GM12878 (cell line): Measurements from ENCODE around the gene NEO1. TPM values are rescaled to one million over a fixed set of nuclear protein-coding genes. Genes with fewer than 3 reads are reported as not detected.

Source experiments
- ATAC-seq: fragments of 200-7000 bp; cut with Tn5 transposase; 3 replicates; pipeline ENCODE4 v1.9.1; 2020; ENCODE audit warnings: mild to moderate bottlenecking, moderate library complexity
- BruUV-seq: library from RNA; stranded (reverse); fragments of 400-500 nt; replicated peaks from 2 replicates; lab custom pipeline; 2021; lab: Mats Ljungman, UMichigan
- CTCF ChIA-PET: fragments of 300-600 bp; sonication (Branson Sonifier 250); formaldehyde crosslinking; extraction: SDS; loops from one replicate; lab custom pipeline; 2021; ENCODE audit warnings: inconsistent platforms; lab: Yijun Ruan, JAX
- POLR2A ChIA-PET: fragments of 350-600 bp; formaldehyde crosslinking; extraction: SDS; loops from one replicate; lab custom pipeline; 2021; ENCODE audit warnings: inconsistent platforms; lab: Charles Lee
- RAD21 ChIA-PET: fragments of 300-600 bp; sonication (Branson Sonifier 250); formaldehyde crosslinking; loops from one replicate; lab custom pipeline; 2023; ENCODE audit warnings: antibody characterized with exemption; ENCODE audit not compliant: unreplicated experiment; lab: Charles Lee
- SMC1A ChIA-PET: fragments of 300-600 bp; sonication (Branson Sonifier 250); formaldehyde crosslinking; loops from one replicate; lab custom pipeline; 2023; ENCODE audit not compliant: unreplicated experiment, uncharacterized antibody; lab: Charles Lee
- DNase-seq: peaks from one replicate; pipeline ENCODE4 v3.0.0-alpha.2; 2011; ENCODE audit warnings: low read depth, low spot score
- FAIRE-seq: peaks from 3 replicates; lab custom pipeline; 2011; peaks lifted over from hg19 to GRCh38; lab: Jason Lieb, UNC
- H2AFZ ChIP-seq: 2 replicates; pipeline ENCODE4 v1.6.0; 2011; ENCODE audit warnings: low read depth, low read length, control low read depth; ENCODE audit not compliant: control insufficient read depth
- H3K27ac ChIP-seq: 2 replicates; pipeline ENCODE4 v1.5.1; 2011; ENCODE audit warnings: control low read depth; ENCODE audit not compliant: control insufficient read depth, insufficient read depth
- H3K27me3 ChIP-seq, 2 experiments: replicated peaks in 1 of 2; 2 replicates each; pipeline versions ENCODE4 v1.6.0 to v1.6.1; 2011; ENCODE audit warnings: low read length in 1 of 2; ENCODE audit not compliant: control insufficient read depth in 2 of 2, insufficient read depth in 2 of 2
- H3K36me3 ChIP-seq, 2 experiments: 2 replicates each; pipeline ENCODE4 v1.5.1; 2011; ENCODE audit warnings: low read length in 1 of 2; ENCODE audit not compliant: control insufficient read depth in 2 of 2, insufficient read depth in 2 of 2
- H3K4me1 ChIP-seq: 2 replicates; pipeline ENCODE4 v1.6.1; 2011; ENCODE audit warnings: mild to moderate bottlenecking, low read length, moderate library complexity, mixed read lengths; ENCODE audit not compliant: control insufficient read depth, insufficient read depth
- H3K4me2 ChIP-seq: 2 replicates; pipeline ENCODE4 v1.6.0; 2011; ENCODE audit warnings: control low read depth; ENCODE audit not compliant: control insufficient read depth, insufficient read depth
- H3K4me3 ChIP-seq: fragments of 200-600 bp; sonication (generic); 2 replicates; pipeline ENCODE4 v1.5.1; 2016
- H3K79me2 ChIP-seq: 2 replicates; pipeline ENCODE4 v1.6.0; 2011; ENCODE audit warnings: low read length; ENCODE audit not compliant: control insufficient read depth, insufficient read depth
- H3K9ac ChIP-seq: 2 replicates; pipeline ENCODE4 v1.8.0; 2011; ENCODE audit warnings: low read length, control low read depth, mixed read lengths; ENCODE audit not compliant: control insufficient read depth, insufficient read depth
- H3K9me3 ChIP-seq: replicated peaks from 3 replicates; pipeline ENCODE4 v1.5.1; 2011; ENCODE audit warnings: mild to moderate bottlenecking, low read length; ENCODE audit not compliant: control insufficient read depth, insufficient read depth
- H4K20me1 ChIP-seq: 2 replicates; pipeline ENCODE4 v1.6.0; 2011; ENCODE audit not compliant: control insufficient read depth, insufficient read depth
- BHLHE40 ChIP-seq, 2 experiments: fragments of 450-650 bp in 1 of 2; IDR thresholded peaks; 2 replicates each; pipeline ENCODE4 v1.6.1; 2011 to 2017; ENCODE audit warnings: low read depth in 2 of 2, borderline replicate concordance in 1 of 2, improper control_type of control experiment in 1 of 2, low read length in 1 of 2, mild to moderate bottlenecking in 1 of 2
- CBX3 ChIP-seq: fragments of 200-600 bp; sonication (generic); IDR thresholded peaks from 2 replicates; pipeline ENCODE4 v1.6.1; 2016; ENCODE audit warnings: low read depth, borderline replicate concordance
- CBX5 ChIP-seq: sonication (generic); IDR thresholded peaks from 2 replicates; pipeline ENCODE4 v1.6.1; 2016; ENCODE audit warnings: low read depth, moderate library complexity, mild to moderate bottlenecking, inconsistent platforms
- CHD2 ChIP-seq: IDR thresholded peaks from 2 replicates; pipeline ENCODE4 v1.6.1; 2011; ENCODE audit warnings: low read depth, low read length, improper control_type of control experiment, borderline replicate concordance
- CHD4 ChIP-seq: fragments of 200-600 bp; sonication (generic); IDR thresholded peaks from 2 replicates; pipeline ENCODE4 v1.6.1; 2016; ENCODE audit warnings: mild to moderate bottlenecking
- DPF2 ChIP-seq: fragments of 450-650 bp; IDR thresholded peaks from 2 replicates; pipeline ENCODE4 v1.6.1; 2017; ENCODE audit warnings: mild to moderate bottlenecking
- HSF1 ChIP-seq: fragments of 150-350 bp; IDR thresholded peaks from 2 replicates; pipeline ENCODE4 v1.6.1; 2014; ENCODE audit warnings: mild to moderate bottlenecking, low read depth, low read length
- MAX ChIP-seq: IDR thresholded peaks from 2 replicates; pipeline ENCODE4 v1.6.1; 2012; ENCODE audit warnings: low read depth, low read length, improper control_type of control experiment
- NRF1 ChIP-seq: conservative IDR thresholded peaks from 2 replicates; pipeline ENCODE4 v1.6.1; 2011; ENCODE audit warnings: mild to moderate bottlenecking, low read depth, low read length, improper control_type of control experiment
- POLR2A ChIP-seq: IDR thresholded peaks from 2 replicates; pipeline ENCODE4 v1.6.1; 2011; ENCODE audit warnings: low read depth, mild to moderate bottlenecking, low read length
- RAD21 ChIP-seq: IDR thresholded peaks from 2 replicates; pipeline ENCODE4 v1.6.1; 2011; ENCODE audit warnings: mild to moderate bottlenecking, low read depth, low read length, moderate library complexity; ENCODE audit not compliant: insufficient read depth
- RBBP5 ChIP-seq: fragments of 200-600 bp; sonication (generic); conservative IDR thresholded peaks from 2 replicates; pipeline ENCODE4 v1.6.1; 2016
- RUNX3 ChIP-seq: IDR thresholded peaks from 2 replicates; pipeline ENCODE4 v1.6.1; 2012; ENCODE audit warnings: low read length, inconsistent platforms
- SRF ChIP-seq, 2 experiments: IDR thresholded peaks; 2 replicates each; pipeline ENCODE4 v1.6.1; 2011; ENCODE audit warnings: low read depth in 2 of 2, low read length in 2 of 2, mild to moderate bottlenecking in 1 of 2, moderate library complexity in 1 of 2
- TCF7 ChIP-seq: IDR thresholded peaks from 2 replicates; pipeline ENCODE4 v1.6.1; 2014; ENCODE audit warnings: antibody characterized with exemption, borderline replicate concordance
- ZSCAN29 ChIP-seq: fragments of 450-650 bp; IDR thresholded peaks from 2 replicates; pipeline ENCODE4 v1.6.1; 2017; ENCODE audit warnings: mild to moderate bottlenecking, moderate library complexity
- WGBS: methylation state at CpG from one replicate; pipeline ENCODE4 v1.1.6; 2016; ENCODE audit warnings: low lambda C conversion rate; ENCODE audit not compliant: insufficient replicate concordance, insufficient coverage; ENCODE audit errors: missing lambda C conversion rate; 5-methylcytosine and 5-hydroxymethylcytosine counted together
- in situ Hi-C: fragments of 300-500 bp; cut with MboI; formaldehyde crosslinking; loops from 9 replicates; pipeline ENCODE4 v1.14.3; 2018; ENCODE audit warnings: mixed read lengths
- intact Hi-C: fragments of 100-400 bp; cut with micrococcal nuclease; formaldehyde crosslinking; loops from one replicate; pipeline ENCODE4 v1.14.2; 2022; ENCODE audit not compliant: unreplicated experiment
- polyA plus RNA-seq, 11 experiments: library from polyadenylated mRNA; depleted of rRNA in 4 of 11; unstranded in 6 of 11; stranded (reverse) in 5 of 11; fragments of >200 nt; fragmentation: Nextera tagmentation in 4 of 11; fragmentation: Illumina TruSeq in 1 of 11; extraction: Ambion mirVana in 4 of 11; extraction: Trizol in 1 of 11; gene quantifications; 1 replicate in 1 of 11; 2 replicates in 10 of 11; pipeline versions ENCODE4 v1.2.1 to v1.2.3, GENCODE V29; 2011 to 2016; ENCODE audit warnings: inconsistent platforms in 2 of 11, missing spikeins in 2 of 11, low read depth in 1 of 11
- total RNA-seq, 4 experiments: library from RNA; depleted of rRNA in 3 of 4; stranded (reverse); fragments of >200 nt in 3 of 4; fragmentation: Illumina TruSeq in 1 of 4; extraction: Trizol in 1 of 4; gene quantifications; 2 replicates each; pipeline versions ENCODE4 v1.2.1 to v1.2.3, GENCODE V29; 2013 to 2021

The NEO1 gene
- total and polyA plus RNA-seq, 10 of the 15 experiments (the other 5 are each of a cell fraction or from before 2014, with no cell fraction given) = 0.03 to 2.0 (median 0.32) TPM

GRCh38 chr15:73174171-73174570, 121.9 kb downstream of the NEO1 start:
- RAD21 ChIA-PET = no interaction called here
- Histone ChIP-seq H3K9me3 (no peaks in the 10 kb centered on the region), H3K79me2 (no peaks in the 10 kb centered on the region), H3K27me3 (no peaks in the 10 kb centered on the region), H3K36me3 (no peaks in the 10 kb centered on the region), H3K4me3 (no peak overlapping the region), H3K4me1 (no peaks in the 10 kb centered on the region), H3K4me2 (no peak overlapping the region), H3K9ac (no peak overlapping the region), H3K27ac (no peak overlapping the region), H2AFZ (no peak overlapping the region), H4K20me1 (no peaks in the 10 kb centered on the region)
- no TSS peak for BruUV-seq
- WGBS = 63% methylated on average over 1 of the region's 1 CpG
- TF ChIP-seq SRF (IDR thresholded peaks at IDR 0.05; ENCODE audit: low read depth in 2 of 2, low read length in 2 of 2) = no peak
- TF ChIP-seq CHD4 = no peak
- TF ChIP-seq CHD2 = no peak
- no peak for TF ChIP-seq DPF2
- TF ChIP-seq POLR2A = no peak
- TF ChIP-seq RUNX3 = no peak
- no peak for TF ChIP-seq MAX
- no peak for TF ChIP-seq ZSCAN29
- TF ChIP-seq RBBP5 = no peak
- no peak for TF ChIP-seq NRF1
- no peak for TF ChIP-seq BHLHE40 (IDR thresholded peaks at IDR 0.05; ENCODE audit: borderline replicate concordance in 1 of 2, low read depth in 2 of 2, low read length in 1 of 2)
- TF ChIP-seq HSF1 = no peak
- no peak for TF ChIP-seq RAD21
- TF ChIP-seq CBX5 = no peak
- TF ChIP-seq TCF7 = no peak
- TF ChIP-seq CBX3 = no peak
- ATAC-seq (peak; percentile 57), DNase-seq (no peak), FAIRE-seq (no peak)
- CTCF ChIA-PET = interaction anchor here (0.6 kb wide), 1 partner anchor 226 kb away, joined by 3 read pairs; no protein-coding TSS in a partner anchor
- POLR2A ChIA-PET = interaction anchor here (0.6 kb wide), 1 partner anchor 1895 kb away, joined by 3 read pairs; no protein-coding TSS in a partner anchor
- SMC1A ChIA-PET = interaction anchor here (0.6 kb wide), 1 partner anchor 430 kb away, joined by 3 read pairs; no protein-coding TSS in a partner anchor
- intact Hi-C loops = no loop called here
- in situ Hi-C loops = no loop called here
